ENCODE results near the gene MAPK10.

GRCh38 chr4:86089781-86090323 is 270.0 kb downstream of the MAPK10 start:
- TF ChIP-seq CTCF (conservative IDR thresholded peaks at IDR 0.05; ENCODE audit: low read depth, low read length) (no peak), EZH2 (IDR thresholded peaks at IDR 0.05; ENCODE audit: low read length, unreplicated experiment) (no peak)

Measured in PC-3 (cell line).